Measurements from ENCODE around the gene TNK1. TPM values are rescaled to one million over a fixed set of nuclear protein-coding genes. Genes with fewer than 3 reads are reported as not detected.

The TNK1 gene
- total and polyA plus RNA-seq, 4 experiments from 2014 or later, result 1.7 to 15.9 (median 8.0) TPM

DNA sequence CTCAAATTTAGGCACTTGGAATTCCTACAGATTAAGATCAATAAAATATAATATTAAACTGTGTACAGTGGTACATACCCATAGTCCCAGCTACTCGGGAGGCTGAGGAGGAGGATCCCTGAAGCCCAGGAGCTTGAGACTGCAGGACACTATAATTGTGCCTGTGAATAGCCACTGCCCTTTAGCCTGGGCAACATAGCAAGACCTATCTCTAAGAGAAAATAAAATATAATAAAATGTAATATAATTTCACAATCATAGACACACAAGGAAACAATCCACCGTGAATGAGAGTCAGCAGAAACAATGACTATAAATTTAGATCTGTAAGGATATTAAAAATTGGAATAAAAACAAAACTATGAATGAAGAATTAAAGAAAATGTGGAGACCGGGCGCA lies 10.0 kb upstream of the TNK1 start:
- CTCF ChIA-PET (ENCODE audit: partially characterized antibody), result interaction anchor here (0.7 to 6.2 kb wide), 3 partner anchors 9 to 15 kb away, joined by 3 to 30 read pairs (median 6); partner anchors contain the start of gene TMEM95
- no peak overlapping the region for H3K4me3 Mint-ChIP-seq
- Histone ChIP-seq H3K4me1 (ENCODE audit: insufficient read depth, low read length) (no peaks in the 10 kb centered on the region), H3K4me3 (ENCODE audit: low read length in 2 of 2) (no peak overlapping the region), H3K27ac (ENCODE audit: low read depth, low read length) (no peak overlapping the region), H3K9me3 (ENCODE audit: control insufficient read depth in 1 of 2, low read length in 2 of 2) (no peaks in the 10 kb centered on the region), H3K36me3 (ENCODE audit: insufficient read depth, low read length) (no peaks in the 10 kb centered on the region), H3K27me3 (ENCODE audit: insufficient read depth, low read length) (no peaks in the 10 kb centered on the region)
- intact Hi-C loops (cut with micrococcal nuclease), result no loop called here
- H3K9me3 Mint-ChIP-seq, result no peaks in the 10 kb centered on the region
- H3K36me3 Mint-ChIP-seq, result no peaks in the 10 kb centered on the region
- peaks cover 4 to 6% of the 10 kb centered on the region in 2 donors for H3K27me3 Mint-ChIP-seq
- POLR2A ChIA-PET (ENCODE audit: partially characterized antibody), result interaction anchor here (1.1 to 3.4 kb wide), 3 partner anchors 13 to 117 kb away, joined by 3 to 9 read pairs (median 4); no protein-coding TSS in a partner anchor
- no peak overlapping the region for H3K27ac Mint-ChIP-seq
- no peak for DNase-seq
- no peaks in the 10 kb centered on the region for H3K4me1 Mint-ChIP-seq

DNA sequence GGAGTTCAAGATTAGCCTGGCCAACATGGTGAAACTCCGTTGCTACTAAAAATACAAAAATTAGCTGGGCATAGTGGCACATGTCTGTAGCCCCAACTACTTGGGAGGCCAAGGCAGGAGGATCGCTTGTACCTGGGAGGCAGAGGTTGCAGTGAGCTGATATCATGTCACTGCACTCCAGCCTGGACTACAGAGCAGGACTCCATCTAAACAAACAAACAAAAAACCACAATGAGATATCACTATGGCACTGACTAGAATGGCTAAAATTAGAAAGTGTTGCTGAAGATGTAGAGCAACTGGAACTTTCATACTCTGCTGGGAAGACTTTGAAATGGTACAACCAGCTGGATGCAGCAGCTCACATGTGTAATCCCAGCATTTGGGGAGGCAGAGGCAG lies 6.5 kb upstream of the TNK1 start:
- peaks cover 0 to 4% of the 10 kb centered on the region in 2 donors for H3K36me3 Mint-ChIP-seq
- no peaks in the 10 kb centered on the region for H3K36me3 ChIP-seq (ENCODE audit: insufficient read depth, low read length)
- H3K4me3 Mint-ChIP-seq, result no peak overlapping the region
- CTCF ChIA-PET (ENCODE audit: partially characterized antibody), result interaction anchor here (6.2 kb wide), 1 partner anchor 19 kb away, joined by 30 read pairs; the partner anchor contains the start of gene TMEM95
- no peaks in the 10 kb centered on the region for H3K27me3 ChIP-seq (ENCODE audit: insufficient read depth, low read length)
- H3K27me3 Mint-ChIP-seq, result peaks cover 7 to 16% of the 10 kb centered on the region in 2 donors
- no peak overlapping the region for H3K27ac ChIP-seq (ENCODE audit: low read depth, low read length)
- H3K4me1 ChIP-seq (ENCODE audit: insufficient read depth, low read length), result no peaks in the 10 kb centered on the region
- H3K27ac Mint-ChIP-seq, result no peak overlapping the region
- no peak for DNase-seq
- H3K9me3 ChIP-seq (ENCODE audit: control insufficient read depth in 1 of 2, low read length in 2 of 2), result no peaks in the 10 kb centered on the region
- POLR2A ChIA-PET (ENCODE audit: partially characterized antibody), result interaction anchor here (0.8 to 1.3 kb wide), 2 partner anchors 10 to 19 kb away, joined by 3 to 4 read pairs; no protein-coding TSS in a partner anchor
- intact Hi-C loops (cut with micrococcal nuclease), result no loop called here
- peaks cover 0 to 4% (median 0%) of the 10 kb centered on the region in 8 donors for H3K9me3 Mint-ChIP-seq
- no peaks in the 10 kb centered on the region for H3K4me1 Mint-ChIP-seq
- no peak overlapping the region for H3K4me3 ChIP-seq (ENCODE audit: low read length in 2 of 2)

GRCh38 chr17:7379134-7379533 lies 1.8 kb upstream of the TNK1 start:
- peaks cover 5 to 14% (median 8%) of the 10 kb centered on the region in 4 donors for H3K4me1 Mint-ChIP-seq
- intact Hi-C loops (cut with micrococcal nuclease), result no loop called here
- ChIA-PET CTCF (ENCODE audit: partially characterized antibody) (no interaction called here), POLR2A (ENCODE audit: partially characterized antibody) (no interaction called here)
- peaks cover 29 to 42% of the 10 kb centered on the region in 2 donors for H3K27me3 Mint-ChIP-seq
- DNase-seq, result no peak
- H3K27me3 ChIP-seq (ENCODE audit: insufficient read depth, low read length), result peaks cover 9% of the 10 kb centered on the region
- no peak overlapping the region for H3K4me3 ChIP-seq (ENCODE audit: low read length in 2 of 2)
- H3K4me3 Mint-ChIP-seq, result peak overlapping the region in 1 of 8 donors; percentile 26
- H3K36me3 Mint-ChIP-seq, result peaks cover 0 to 7% of the 10 kb centered on the region in 2 donors
- H3K27ac ChIP-seq (ENCODE audit: low read depth, low read length), result no peak overlapping the region
- peaks cover 0 to 6% (median 0%) of the 10 kb centered on the region in 8 donors for H3K9me3 Mint-ChIP-seq
- no peak overlapping the region for H3K27ac Mint-ChIP-seq
- peaks cover 9% of the 10 kb centered on the region for H3K4me1 ChIP-seq (ENCODE audit: insufficient read depth, low read length)
- H3K9me3 ChIP-seq (ENCODE audit: control insufficient read depth in 1 of 2, low read length in 2 of 2), result no peaks in the 10 kb centered on the region
- H3K36me3 ChIP-seq (ENCODE audit: insufficient read depth, low read length), result no peaks in the 10 kb centered on the region

- peaks cover 29 to 40% of the 10 kb centered on the region in 2 donors for H3K27me3 Mint-ChIP-seq
- Histone ChIP-seq H3K36me3 (ENCODE audit: insufficient read depth, low read length) (no peaks in the 10 kb centered on the region), H3K9me3 (ENCODE audit: control insufficient read depth in 1 of 2, low read length in 2 of 2) (no peaks in the 10 kb centered on the region), H3K4me3 (ENCODE audit: low read length in 2 of 2) (no peak overlapping the region), H3K4me1 (ENCODE audit: insufficient read depth, low read length) (peaks cover 16% of the 10 kb centered on the region), H3K27me3 (ENCODE audit: insufficient read depth, low read length) (peaks cover 9% of the 10 kb centered on the region), H3K27ac (ENCODE audit: low read depth, low read length) (no peak overlapping the region)
- DNase-seq, result no peak
- peaks cover 8 to 23% (median 13%) of the 10 kb centered on the region in 4 donors for H3K4me1 Mint-ChIP-seq
- H3K4me3 Mint-ChIP-seq, result peak overlapping the region in 2 of 8 donors; percentile 4 to 51
- H3K36me3 Mint-ChIP-seq, result peaks cover 3 to 7% of the 10 kb centered on the region in 2 donors
- H3K9me3 Mint-ChIP-seq, result peaks cover 0 to 6% (median 0%) of the 10 kb centered on the region in 8 donors
- intact Hi-C loops (cut with micrococcal nuclease), result no loop called here
- peak overlapping the region in 2 of 7 donors; percentile 58 to 75 for H3K27ac Mint-ChIP-seq
- POLR2A ChIA-PET (ENCODE audit: partially characterized antibody), result interaction anchor here (1.3 to 1.4 kb wide), 2 partner anchors 9 to 14 kb away, joined by 3 read pairs; partner anchors contain the start of gene PLSCR3
- CTCF ChIA-PET (ENCODE audit: partially characterized antibody), result interaction anchor here (1.0 to 3.0 kb wide), 2 partner anchors 9 to 56 kb away, joined by 3 to 14 read pairs; partner anchors contain the start of gene TMEM102
Observed at GRCh38 chr17:7380321-7380720, 568 bp upstream of the TNK1 start.

- ChIA-PET POLR2A (ENCODE audit: partially characterized antibody) (interaction anchor here (0.8 to 4.7 kb wide), 14 partner anchors 11 to 305 kb away, joined by 3 to 57 read pairs (median 8); partner anchors contain the start of genes ACAP1, CHRNB1, GPS2 and KCTD11), CTCF (ENCODE audit: partially characterized antibody) (interaction anchor here (1.0 to 3.0 kb wide), 3 partner anchors 26 to 53 kb away, joined by 3 to 14 read pairs (median 5); partner anchors contain the start of gene TMEM102)
- Histone ChIP-seq H3K27ac (ENCODE audit: low read depth, low read length) (no peak overlapping the region), H3K4me3 (ENCODE audit: low read length in 2 of 2) (no peak overlapping the region), H3K4me1 (ENCODE audit: insufficient read depth, low read length) (peaks cover 16% of the 10 kb centered on the region), H3K36me3 (ENCODE audit: insufficient read depth, low read length) (no peaks in the 10 kb centered on the region), H3K9me3 (ENCODE audit: control insufficient read depth in 1 of 2, low read length in 2 of 2) (no peaks in the 10 kb centered on the region), H3K27me3 (ENCODE audit: insufficient read depth, low read length) (peaks cover 9% of the 10 kb centered on the region)
- peaks cover 7 to 14% of the 10 kb centered on the region in 2 donors for H3K36me3 Mint-ChIP-seq
- peak overlapping the region in 2 of 7 donors; percentile 15 to 30 for H3K27ac Mint-ChIP-seq
- intact Hi-C loops (cut with micrococcal nuclease), result no loop called here
- H3K9me3 Mint-ChIP-seq, result peaks cover 0 to 6% (median 0%) of the 10 kb centered on the region in 8 donors
- peaks cover 28 to 32% of the 10 kb centered on the region in 2 donors for H3K27me3 Mint-ChIP-seq
- H3K4me1 Mint-ChIP-seq, result peaks cover 8 to 28% (median 13%) of the 10 kb centered on the region in 4 donors
- peak overlapping the region in 5 of 8 donors; percentile 15 to 57 (median 35) for H3K4me3 Mint-ChIP-seq
- DNase-seq, result no peak
Observed at GRCh38 chr17:7382901-7383300, 2.0 kb downstream of the TNK1 start.

GRCh38 chr17:7383371-7383741 lies 2.5 kb downstream of the TNK1 start:
- Histone ChIP-seq H3K9me3 (ENCODE audit: control insufficient read depth in 1 of 2, low read length in 2 of 2) (no peaks in the 10 kb centered on the region), H3K4me1 (ENCODE audit: insufficient read depth, low read length) (peaks cover 16% of the 10 kb centered on the region), H3K27me3 (ENCODE audit: insufficient read depth, low read length) (peaks cover 9% of the 10 kb centered on the region), H3K4me3 (ENCODE audit: low read length in 2 of 2) (peak overlapping the region in 1 of 2 donors; percentile 86), H3K36me3 (ENCODE audit: insufficient read depth, low read length) (peaks cover under 1% of the 10 kb centered on the region), H3K27ac (ENCODE audit: low read depth, low read length) (peak overlapping the region; percentile 72)
- Mint-ChIP-seq H3K27ac (peak overlapping the region in 3 of 7 donors; percentile 30 to 95 (median 78)), H3K9me3 (peaks cover 0 to 6% (median 0%) of the 10 kb centered on the region in 8 donors), H3K36me3 (peaks cover 7 to 15% of the 10 kb centered on the region in 2 donors), H3K4me3 (peak overlapping the region in 6 of 8 donors; percentile 7 to 86 (median 67)), H3K4me1 (peaks cover 8 to 28% (median 13%) of the 10 kb centered on the region in 4 donors), H3K27me3 (peaks cover 28 to 32% of the 10 kb centered on the region in 2 donors)
- CTCF ChIA-PET (ENCODE audit: partially characterized antibody), result interaction anchor here (1.0 to 3.0 kb wide), 4 partner anchors 27 to 201 kb away, joined by 3 to 14 read pairs (median 4); partner anchors contain the start of genes MPDU1 and TMEM102
- intact Hi-C loops (cut with micrococcal nuclease), result no loop called here
- DNase-seq, result no peak
- POLR2A ChIA-PET (ENCODE audit: partially characterized antibody), result interaction anchor here (0.9 to 6.8 kb wide), 19 partner anchors 9 to 304 kb away, joined by 3 to 69 read pairs (median 10); partner anchors contain the start of genes ACAP1, CHRNB1, GPS2 and KCTD11

Data from CD4-positive, alpha-beta memory T cell (primary cell).